GM18909 (cell line): Measurements from ENCODE around the gene RFX6.
"Not testable (repeated sequence)": the region's sequence is repeated elsewhere in the genome, so short reads cannot be mapped to it uniquely, and the experiment has no call there.

ENCODE experiments used
- ATAC-seq: cut with Tn5 transposase; IDR thresholded peaks from one replicate; pipeline ENCODE4 v1.9.1; 2021; ENCODE audit warnings: mild to moderate bottlenecking; ENCODE audit not compliant: unreplicated experiment, poor library complexity

The RFX6 gene

GRCh38 chr6:116876635-116877611 lies at the start of gene RFX6:
TSS of gene RFX6 (plus strand) at chr6:116877242. CDS start at chr6:116877276, 34 bp downstream.
- ATAC-seq = peak; percentile 63

GRCh38 chr6:116827561-116828240 lies 49.3 kb upstream of the RFX6 start:
- ATAC-seq = no peak

- ATAC-seq = no peak
Observed at GRCh38 chr6:116828983-116829382, 48.1 kb upstream of the RFX6 start, which contains the start of gene GPRC6A. TSS of gene GPRC6A (minus strand) at chr6:116829083. CDS start at chr6:116829013, 70 bp downstream.

DNA sequence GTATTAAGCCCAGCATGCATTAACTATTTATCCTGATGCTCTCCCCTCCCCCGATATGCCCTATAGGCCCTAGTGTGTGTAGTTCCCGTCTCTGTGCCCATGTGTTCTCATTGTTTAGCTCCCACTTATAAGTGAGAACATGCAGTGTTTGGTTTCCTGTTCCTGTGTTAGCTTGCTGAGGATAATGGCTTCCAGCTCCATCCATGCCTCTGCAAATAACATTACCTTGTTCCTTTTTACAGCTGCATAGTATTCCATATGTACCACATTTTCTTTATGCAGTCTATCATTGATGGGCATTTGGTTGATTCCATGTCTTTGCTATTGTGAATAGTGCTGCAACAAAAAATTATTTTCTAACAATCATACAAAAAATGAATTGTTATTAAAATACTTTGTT lies 42.5 kb upstream of the RFX6 start:
- not testable (repeated sequence) for ATAC-seq

GRCh38 chr6:116836606-116837342 lies 40.3 kb upstream of the RFX6 start:
- ATAC-seq = no peak

DNA sequence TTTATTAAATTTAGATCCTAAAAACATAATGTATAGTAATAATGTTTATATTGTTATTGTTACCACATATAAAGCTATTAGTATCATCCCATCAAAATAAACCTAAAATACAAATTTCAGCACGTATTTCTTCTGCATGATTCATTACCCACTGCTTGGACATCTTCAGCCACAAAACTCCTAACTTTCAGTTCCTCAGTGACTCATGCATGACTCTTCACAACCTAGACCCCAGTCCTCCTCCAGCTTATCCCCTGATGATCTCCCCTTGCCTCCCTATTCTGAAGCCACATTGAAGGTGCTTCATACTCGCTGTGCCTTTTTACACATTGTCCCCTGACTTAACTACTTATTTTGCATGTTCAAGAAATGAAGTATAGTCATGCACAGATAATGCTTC lies 37.0 kb upstream of the RFX6 start:
- ATAC-seq = no peak

DNA sequence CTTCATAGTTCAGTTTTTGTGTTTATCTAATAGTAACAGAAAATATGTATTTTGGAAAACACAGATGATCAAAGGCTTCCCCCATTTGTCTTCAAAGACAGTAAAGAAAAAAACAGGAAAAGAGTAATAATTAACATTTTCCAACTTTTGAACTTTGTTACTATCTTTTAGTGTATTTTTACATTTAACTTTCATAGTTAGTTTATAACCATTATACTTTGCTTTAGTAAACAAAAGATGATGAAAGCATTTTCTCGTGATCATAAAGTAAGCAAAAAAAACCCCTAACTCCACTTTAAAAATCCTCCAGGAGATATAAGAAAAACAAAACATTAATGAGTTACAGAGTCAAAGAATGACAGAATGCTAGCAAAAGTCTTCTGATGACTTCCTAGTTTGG lies 34.6 kb upstream of the RFX6 start:
- no peak for ATAC-seq

DNA sequence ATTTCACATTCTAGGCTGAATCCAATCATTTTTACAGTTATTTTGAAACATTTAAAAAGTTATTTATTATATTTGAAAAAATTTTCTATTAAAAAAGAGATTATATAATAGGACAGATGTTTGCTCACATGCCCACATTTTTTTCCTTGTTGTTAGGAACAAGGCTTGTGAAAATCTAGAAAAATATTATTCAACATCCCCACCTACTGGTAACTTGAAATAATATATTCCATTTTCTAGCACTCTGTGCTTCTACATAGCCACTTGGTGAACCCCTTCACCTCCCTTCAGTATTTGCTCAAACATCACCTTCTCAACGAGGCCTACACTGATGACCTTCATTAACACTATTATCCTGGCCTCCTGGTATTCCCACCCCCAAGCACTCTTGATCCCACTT lies 29.8 kb upstream of the RFX6 start:
- ATAC-seq = no peak

DNA sequence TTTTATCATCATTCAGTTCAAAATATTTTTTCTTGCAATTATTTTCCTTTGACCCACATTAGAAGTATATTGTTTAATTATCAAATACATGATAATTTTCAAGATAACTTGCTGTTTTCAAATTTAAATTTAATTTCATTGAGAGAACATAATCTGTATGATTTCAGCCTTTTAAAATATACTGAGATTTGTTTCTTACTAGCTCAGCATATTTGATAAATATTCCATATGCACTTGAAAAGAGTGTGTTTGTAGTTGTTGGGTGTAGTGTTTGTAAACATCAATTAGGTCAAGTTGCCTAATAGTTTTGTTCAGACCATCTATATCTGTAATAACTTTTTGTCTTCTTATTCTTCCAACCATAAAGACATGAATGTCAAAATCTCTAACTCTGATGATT lies 19.0 kb upstream of the RFX6 start:
- no peak for ATAC-seq

DNA sequence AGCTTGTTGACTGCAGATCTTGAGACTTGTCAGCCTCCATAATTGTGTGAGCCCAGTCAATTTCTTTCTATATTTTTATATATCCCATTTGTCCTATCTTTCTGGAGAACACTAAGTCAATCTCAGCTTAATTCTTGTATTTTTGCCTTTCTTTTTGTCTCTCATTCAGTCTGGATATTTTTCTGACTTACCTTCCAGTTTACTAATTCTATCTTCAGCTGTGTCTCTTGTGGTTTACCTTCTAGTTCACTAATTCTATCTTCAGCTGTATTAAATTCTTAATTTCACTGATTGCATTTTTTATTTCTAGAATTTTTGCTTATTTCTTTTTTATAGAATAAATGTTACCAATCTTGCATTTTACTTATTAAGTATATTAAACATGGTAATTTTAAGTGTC lies 17.8 kb upstream of the RFX6 start:
- no peak for ATAC-seq

GRCh38 chr6:116866281-116866871 lies 10.7 kb upstream of the RFX6 start:
- peak; percentile 55 for ATAC-seq

DNA sequence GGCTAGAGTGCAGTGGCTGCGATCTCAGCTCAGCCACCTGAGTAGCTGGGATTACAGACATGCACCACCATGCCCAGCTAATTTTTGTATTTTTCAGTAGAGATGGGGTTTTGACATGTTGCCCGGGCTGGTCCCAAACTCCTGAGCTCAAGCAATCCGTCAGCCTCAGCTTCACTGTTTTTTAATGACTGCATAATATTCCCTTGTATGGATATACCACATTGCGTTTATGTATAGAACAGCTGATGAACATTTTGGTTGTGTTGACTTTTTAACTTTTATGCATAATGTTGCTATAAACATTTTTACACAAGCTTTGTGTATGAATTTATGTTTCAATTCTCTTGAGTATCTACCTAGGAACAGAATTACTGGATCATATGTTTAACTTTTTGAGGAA lies 4.3 kb upstream of the RFX6 start:
- no peak for ATAC-seq

DNA sequence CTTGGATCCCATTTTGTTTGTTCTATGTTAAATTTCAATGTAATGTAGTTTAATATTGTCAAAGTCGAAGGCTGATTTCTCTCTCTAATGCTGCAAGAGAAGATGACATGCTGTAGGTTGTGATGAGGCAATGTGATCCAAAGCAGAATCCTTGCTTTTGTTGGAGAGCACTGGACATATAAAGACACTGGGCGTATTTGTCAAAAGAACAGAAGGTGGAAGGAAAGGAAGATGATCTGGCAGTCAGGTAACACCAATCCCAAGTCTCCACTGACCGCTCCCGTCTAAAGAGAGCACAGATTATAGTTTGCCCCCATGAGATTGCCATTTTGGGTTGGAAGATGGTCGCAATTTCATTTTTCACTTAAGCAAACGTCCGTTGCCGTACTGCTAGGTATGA lies 935 bp upstream of the RFX6 start:
- ATAC-seq = peak; percentile 6

DNA sequence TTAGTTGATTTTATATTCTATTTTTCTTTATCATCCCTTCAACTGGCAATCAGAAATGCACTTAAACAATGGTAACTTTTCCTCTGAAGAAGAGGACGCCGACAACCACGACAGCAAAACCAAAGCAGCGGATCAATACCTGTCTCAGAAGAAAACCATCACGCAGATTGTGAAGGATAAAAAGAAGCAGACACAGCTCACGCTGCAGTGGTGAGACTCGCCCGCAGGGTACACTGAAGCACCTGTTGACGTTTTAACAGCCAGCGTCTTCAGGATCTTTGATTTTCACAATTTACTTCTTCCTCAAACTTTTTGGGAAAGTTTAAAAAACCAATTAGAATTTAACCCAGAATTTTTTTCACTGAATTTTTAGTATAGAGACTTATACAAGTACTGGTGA lies 701 bp downstream of the RFX6 start:
- no peak for ATAC-seq

DNA sequence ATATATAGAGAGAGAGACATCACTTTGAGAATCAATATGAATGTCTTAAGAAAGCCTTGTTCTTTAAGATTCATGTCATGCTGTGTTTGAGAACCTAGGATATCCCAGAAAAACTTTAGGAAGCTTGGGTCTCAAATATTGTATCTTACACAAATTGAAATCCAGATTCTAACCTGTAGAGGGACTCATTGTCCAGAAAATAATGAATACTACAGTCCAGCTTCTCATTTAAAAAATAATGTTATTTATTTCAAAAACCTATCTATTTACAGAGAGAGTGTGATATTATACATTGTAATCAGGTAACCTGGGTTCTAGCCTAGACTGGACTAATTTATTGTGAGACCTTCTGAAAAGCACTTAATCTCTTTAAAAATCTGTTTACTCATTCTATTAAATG lies 4.2 kb downstream of the RFX6 start:
- no peak for ATAC-seq

GRCh38 chr6:116883005-116883404 lies 6.0 kb downstream of the RFX6 start:
- no peak for ATAC-seq

GRCh38 chr6:116884530-116884929 lies 7.5 kb downstream of the RFX6 start:
- ATAC-seq = no peak

- no peak for ATAC-seq
Observed at GRCh38 chr6:116887168-116887567, 10.1 kb downstream of the RFX6 start.

GRCh38 chr6:116887894-116888293 lies 10.9 kb downstream of the RFX6 start:
- no peak for ATAC-seq

- no peak for ATAC-seq
Observed at GRCh38 chr6:116888732-116889360, 11.8 kb downstream of the RFX6 start.
